HepG2 (cell line): ENCODE results near the gene ZNF22. TPM values are rescaled to one million over a fixed set of nuclear protein-coding genes. Genes with fewer than 3 reads are reported as not detected.

Source experiments
- ARID5B ChIP-seq: IDR thresholded peaks from 2 replicates; pipeline ENCODE4 v1.4.0; 2020; ENCODE audit warnings: mild to moderate bottlenecking, missing genetic modification reagents
- ARNTL ChIP-seq: sonication (generic); formaldehyde crosslinking; IDR thresholded peaks from 2 replicates; pipeline ENCODE4 v1.4.0; 2020; ENCODE audit warnings: mild to moderate bottlenecking, missing genetic modification reagents
- FOSL2 ChIP-seq: sonication (generic); formaldehyde crosslinking; IDR thresholded peaks from 2 replicates; pipeline ENCODE4 v1.4.0; 2020; ENCODE audit warnings: missing genetic modification reagents
- KMT2A ChIP-seq: sonication (generic); formaldehyde crosslinking; IDR thresholded peaks from 2 replicates; pipeline ENCODE4 v1.4.0; 2020; ENCODE audit warnings: missing genetic modification reagents
- MLLT10 ChIP-seq: sonication (generic); formaldehyde crosslinking; IDR thresholded peaks from 2 replicates; pipeline ENCODE4 v1.4.0; 2020; ENCODE audit warnings: missing genetic modification reagents
- NR3C1 ChIP-seq: sonication (generic); formaldehyde crosslinking; IDR thresholded peaks from 2 replicates; pipeline ENCODE4 v1.4.0; 2020; ENCODE audit warnings: missing genetic modification reagents
- PHF21A ChIP-seq: sonication (generic); formaldehyde crosslinking; IDR thresholded peaks from 2 replicates; pipeline ENCODE4 v1.5.0; 2020; ENCODE audit warnings: mild to moderate bottlenecking, missing genetic modification reagents
- PITX1 ChIP-seq: sonication (generic); formaldehyde crosslinking; IDR thresholded peaks from 2 replicates; pipeline ENCODE4 v1.5.1; 2020; ENCODE audit warnings: mild to moderate bottlenecking, missing genetic modification reagents
- RBAK ChIP-seq: sonication (generic); formaldehyde crosslinking; IDR thresholded peaks from 2 replicates; pipeline ENCODE4 v1.5.1; 2020; ENCODE audit warnings: mild to moderate bottlenecking, missing genetic modification reagents
- RNF219 ChIP-seq: sonication (generic); formaldehyde crosslinking; IDR thresholded peaks from 2 replicates; pipeline ENCODE4 v1.5.0; 2020; ENCODE audit warnings: mild to moderate bottlenecking, missing genetic modification reagents
- SUZ12 ChIP-seq: fragments of 150-350 bp; IDR thresholded peaks from 2 replicates; pipeline ENCODE4 v1.6.1; 2014; ENCODE audit warnings: low read depth, low read length
- ZBTB38 ChIP-seq: sonication (generic); formaldehyde crosslinking; IDR thresholded peaks from 2 replicates; pipeline ENCODE4 v1.5.1; 2020; ENCODE audit warnings: mild to moderate bottlenecking, missing genetic modification reagents
- ZNF646 ChIP-seq: sonication (generic); formaldehyde crosslinking; IDR thresholded peaks from 2 replicates; pipeline ENCODE4 v1.9.0; 2021; ENCODE audit warnings: mild to moderate bottlenecking, missing genetic modification reagents
- polyA plus RNA-seq, 8 experiments: library from polyadenylated mRNA; depleted of rRNA in 3 of 8; stranded (reverse) in 7 of 8; unstranded in 1 of 8; fragments of >200 nt; fragmentation: Illumina TruSeq in 4 of 8; extraction: Trizol in 4 of 8; gene quantifications; 2 replicates each; pipeline versions ENCODE4 v1.2.1 to v1.2.3, GENCODE V29; 2011 to 2016; ENCODE audit warnings: low read depth in 4 of 8, missing spikeins in 1 of 8, mixed read lengths in 1 of 8; ENCODE audit not compliant: insufficient read depth in 1 of 8
- total RNA-seq, 5 experiments: library from RNA; depleted of rRNA; stranded (reverse); fragments of >200 nt; fragmentation: Illumina TruSeq; extraction: Trizol; gene quantifications; 2 replicates each; pipeline ENCODE4 v1.2.3, GENCODE V29; 2016; ENCODE audit warnings: low read depth in 1 of 5
- TF ChIP-seq, protein P1 (sequence below): IDR thresholded peaks from 2 replicates; pipeline ENCODE4 v1.6.1; 2016; ENCODE audit warnings: missing compliant biosample characterization, missing genetic modification reagents, borderline replicate concordance
- TF ChIP-seq, protein P2 (sequence below): sonication (generic); formaldehyde crosslinking; IDR thresholded peaks from 2 replicates; pipeline ENCODE4 v1.8.1; 2023; ENCODE audit warnings: mild to moderate bottlenecking, missing genetic modification reagents, borderline replicate concordance

The ZNF22 gene
- total and polyA plus RNA-seq, 2 of the 13 experiments (the other 11 are each of a cell fraction or from before 2014, with no cell fraction given) = 0.40 to 1.3 TPM

GRCh38 chr10:44975431-44976331, 25.0 kb upstream of the ZNF22 start (continued):
- TF ChIP-seq ZNF646 = no peak
- TF ChIP-seq NR3C1 = no peak
- TF ChIP-seq, protein P1, sequence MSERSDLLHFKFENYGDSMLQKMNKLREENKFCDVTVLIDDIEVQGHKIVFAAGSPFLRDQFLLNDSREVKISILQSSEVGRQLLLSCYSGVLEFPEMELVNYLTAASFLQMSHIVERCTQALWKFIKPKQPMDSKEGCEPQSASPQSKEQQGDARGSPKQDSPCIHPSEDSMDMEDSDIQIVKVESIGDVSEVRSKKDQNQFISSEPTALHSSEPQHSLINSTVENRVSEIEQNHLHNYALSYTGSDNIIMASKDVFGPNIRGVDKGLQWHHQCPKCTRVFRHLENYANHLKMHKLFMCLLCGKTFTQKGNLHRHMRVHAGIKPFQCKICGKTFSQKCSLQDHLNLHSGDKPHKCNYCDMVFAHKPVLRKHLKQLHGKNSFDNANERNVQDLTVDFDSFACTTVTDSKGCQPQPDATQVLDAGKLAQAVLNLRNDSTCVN (CRISPR knock-in tag) = no peak
- no peak; the same call in 1 of the 2 replicates for TF ChIP-seq ARNTL (CRISPR knock-in tag)
- TF ChIP-seq KMT2A (CRISPR knock-in tag) = no peak
- TF ChIP-seq RNF219 (CRISPR knock-in tag) = peak; percentile 94; the same call in 1 of the 2 replicates
- no peak for TF ChIP-seq RBAK
- peak; percentile 47; the same call in 1 of the 2 replicates for TF ChIP-seq ARID5B (CRISPR knock-in tag)
- no peak for TF ChIP-seq MLLT10 (CRISPR knock-in tag)
- no peak for TF ChIP-seq ZBTB38 (CRISPR knock-in tag)
- TF ChIP-seq SUZ12 = no peak
- peak; percentile 64 for TF ChIP-seq PITX1
- TF ChIP-seq, protein P2, sequence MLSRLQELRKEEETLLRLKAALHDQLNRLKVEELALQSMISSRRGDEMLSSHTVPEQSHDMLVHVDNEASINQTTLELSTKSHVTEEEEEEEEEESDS (CRISPR knock-in tag) = no peak
- peak; percentile 61; the same call in 1 of the 2 replicates for TF ChIP-seq FOSL2
- TF ChIP-seq PHF21A (CRISPR knock-in tag) = peak; percentile 67
